Liver (tissue), 9 donors: ENCODE results near the gene IL17RD. TPM values are rescaled to one million over a fixed set of nuclear protein-coding genes. Genes with fewer than 3 reads are reported as not detected.

Experiments used
- DNase-seq: peaks from one replicate; pipeline ENCODE4 v3.0.0-alpha.2; 2017; ENCODE audit warnings: low spot score
- H3K27ac ChIP-seq, 2 donors: one replicate each; pipeline ENCODE4 v1.7.0; 2013; ENCODE audit warnings: inconsistent platforms in 2 of 2, low read length in 2 of 2, control low read depth in 1 of 2, low read depth in 1 of 2, mild to moderate bottlenecking in 1 of 2
- H3K27me3 ChIP-seq, 4 donors: one replicate each; pipeline versions ENCODE4 v1.6.1 to v1.7.0; 2013; ENCODE audit warnings: low read length in 3 of 4, inconsistent platforms in 1 of 4, mild to moderate bottlenecking in 1 of 4, moderate library complexity in 1 of 4; ENCODE audit not compliant: control insufficient read depth in 4 of 4, insufficient read depth in 4 of 4
- H3K36me3 ChIP-seq, 4 donors: one replicate each; pipeline versions ENCODE4 v1.6.1 to v1.7.0; 2013; ENCODE audit warnings: low read length in 3 of 4, mild to moderate bottlenecking in 3 of 4, low read depth in 1 of 4, moderate library complexity in 1 of 4; ENCODE audit not compliant: control insufficient read depth in 4 of 4, insufficient read depth in 3 of 4
- H3K4me1 ChIP-seq, 4 donors: one replicate each; pipeline versions ENCODE4 v1.6.1 to v1.7.0; 2013; ENCODE audit warnings: low read length in 3 of 4, mild to moderate bottlenecking in 3 of 4, moderate library complexity in 1 of 4; ENCODE audit not compliant: control insufficient read depth in 4 of 4, insufficient read depth in 4 of 4
- H3K4me3 ChIP-seq, 3 donors: one replicate each; pipeline versions ENCODE4 v1.6.1 to v1.7.0; 2013; ENCODE audit warnings: low read length in 3 of 3, control low read depth in 1 of 3, low read depth in 1 of 3, mild to moderate bottlenecking in 1 of 3
- H3K9ac ChIP-seq, 2 donors: one replicate each; pipeline ENCODE4 v1.7.0; 2013; ENCODE audit warnings: low read length in 2 of 2, mild to moderate bottlenecking in 2 of 2, moderate library complexity in 2 of 2, control low read depth in 1 of 2, low read depth in 1 of 2
- H3K9me3 ChIP-seq, 4 donors: one replicate each; pipeline versions ENCODE4 v1.6.1 to v1.7.0; 2013; ENCODE audit warnings: low read length in 3 of 4; ENCODE audit not compliant: control insufficient read depth in 4 of 4
- ATF3 ChIP-seq: IDR thresholded peaks from 2 replicates; pipeline ENCODE4 v1.6.1; 2016; ENCODE audit warnings: antibody characterized with exemption
- EGR1 ChIP-seq, 2 donors: IDR thresholded peaks; 2 replicates each; pipeline ENCODE4 v1.6.1; 2016 to 2018; ENCODE audit warnings: antibody characterized with exemption in 2 of 2, low read depth in 2 of 2
- FOXA1 ChIP-seq: IDR thresholded peaks from 2 replicates; pipeline ENCODE4 v1.6.1; 2016; ENCODE audit warnings: antibody characterized with exemption
- GABPA ChIP-seq, 2 donors: IDR thresholded peaks in 1 of 2; conservative IDR thresholded peaks in 1 of 2; 2 replicates each; pipeline ENCODE4 v1.6.1; 2016; ENCODE audit warnings: antibody characterized with exemption in 2 of 2, mild to moderate bottlenecking in 1 of 2, moderate library complexity in 1 of 2
- HNF4A ChIP-seq, 2 donors: conservative IDR thresholded peaks; 2 replicates each; pipeline ENCODE4 v1.6.1; 2016; ENCODE audit warnings: antibody characterized with exemption in 2 of 2, mild to moderate bottlenecking in 2 of 2
- HNF4G ChIP-seq: IDR thresholded peaks from 2 replicates; pipeline ENCODE4 v1.6.1; 2016; ENCODE audit warnings: antibody characterized with exemption
- JUND ChIP-seq, 2 donors: IDR thresholded peaks; 2 replicates each; pipeline ENCODE4 v1.6.1; 2016; ENCODE audit warnings: antibody characterized with exemption in 2 of 2
- NR2F2 ChIP-seq: IDR thresholded peaks from 2 replicates; pipeline ENCODE4 v1.6.1; 2016; ENCODE audit warnings: antibody characterized with exemption
- RAD21 ChIP-seq, 2 donors: IDR thresholded peaks; 2 replicates each; pipeline ENCODE4 v1.6.1; 2016; ENCODE audit warnings: antibody characterized with exemption in 2 of 2, mild to moderate bottlenecking in 2 of 2
- RXRA ChIP-seq, 2 donors: IDR thresholded peaks; 2 replicates each; pipeline ENCODE4 v1.6.1; 2017 to 2018; ENCODE audit warnings: antibody characterized with exemption in 2 of 2, mild to moderate bottlenecking in 1 of 2
- TAF1 ChIP-seq: conservative IDR thresholded peaks from 2 replicates; pipeline ENCODE4 v1.6.1; 2016; ENCODE audit warnings: antibody characterized with exemption, mild to moderate bottlenecking
- YY1 ChIP-seq: IDR thresholded peaks from 2 replicates; pipeline ENCODE4 v1.6.1; 2016; ENCODE audit warnings: antibody characterized with exemption, mild to moderate bottlenecking
- WGBS: extraction: QIAGEN DNeasy Blood & Tissue Kit; methylation state at CpG from one replicate; pipeline ENCODE4 v1.1.7; 2013; 5-methylcytosine and 5-hydroxymethylcytosine counted together
- polyA plus RNA-seq, 2 donors: library from polyadenylated mRNA; stranded (reverse) in 1 of 2; unstranded in 1 of 2; fragments of 200-250 nt in 1 of 2; fragments of >200 nt in 1 of 2; fragmentation: Nextera tagmentation in 1 of 2; extraction: Ambion mirVana in 1 of 2; gene quantifications; one replicate each; pipeline versions ENCODE4 v1.2.1 to v1.2.3, GENCODE V29; 2013 to 2015
- total RNA-seq, 2 donors: library from RNA; depleted of rRNA; stranded (reverse); fragments of >200 nt; gene quantifications; one replicate each; pipeline ENCODE4 v1.2.3, GENCODE V29; 2014
- TF ChIP-seq, protein P1 (sequence below): fragments of 150-350 bp; IDR thresholded peaks from 2 replicates; pipeline ENCODE4 v1.5.1; 2017; ENCODE audit warnings: improper control_type of control experiment, low read depth, low read length; ENCODE audit not compliant: missing input control
- TF ChIP-seq, protein P2 (sequence below): IDR thresholded peaks from 2 replicates; pipeline ENCODE4 v1.6.1; 2016; ENCODE audit warnings: antibody characterized with exemption
- donor health status: healthy.
- donor health status: healthy.
- donor health status: healthy.
- donor health status: healthy.
- donor health status: healthy.

The IL17RD gene
- total and polyA plus RNA-seq, 4 donors, result 0.09 to 0.67 (median 0.32) TPM

GRCh38 chr3:57158325-57158724 is 6.8 kb downstream of the IL17RD start (continued):
- TF ChIP-seq, protein P1, sequence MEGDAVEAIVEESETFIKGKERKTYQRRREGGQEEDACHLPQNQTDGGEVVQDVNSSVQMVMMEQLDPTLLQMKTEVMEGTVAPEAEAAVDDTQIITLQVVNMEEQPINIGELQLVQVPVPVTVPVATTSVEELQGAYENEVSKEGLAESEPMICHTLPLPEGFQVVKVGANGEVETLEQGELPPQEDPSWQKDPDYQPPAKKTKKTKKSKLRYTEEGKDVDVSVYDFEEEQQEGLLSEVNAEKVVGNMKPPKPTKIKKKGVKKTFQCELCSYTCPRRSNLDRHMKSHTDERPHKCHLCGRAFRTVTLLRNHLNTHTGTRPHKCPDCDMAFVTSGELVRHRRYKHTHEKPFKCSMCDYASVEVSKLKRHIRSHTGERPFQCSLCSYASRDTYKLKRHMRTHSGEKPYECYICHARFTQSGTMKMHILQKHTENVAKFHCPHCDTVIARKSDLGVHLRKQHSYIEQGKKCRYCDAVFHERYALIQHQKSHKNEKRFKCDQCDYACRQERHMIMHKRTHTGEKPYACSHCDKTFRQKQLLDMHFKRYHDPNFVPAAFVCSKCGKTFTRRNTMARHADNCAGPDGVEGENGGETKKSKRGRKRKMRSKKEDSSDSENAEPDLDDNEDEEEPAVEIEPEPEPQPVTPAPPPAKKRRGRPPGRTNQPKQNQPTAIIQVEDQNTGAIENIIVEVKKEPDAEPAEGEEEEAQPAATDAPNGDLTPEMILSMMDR, result no peak
- no peak for TF ChIP-seq ATF3
- no peak for TF ChIP-seq FOXA1
- no peak for TF ChIP-seq JUND (IDR thresholded peaks at IDR 0.05)
- TF ChIP-seq EGR1 (IDR thresholded peaks at IDR 0.05; ENCODE audit: low read depth in 2 of 2), result no peak
- TF ChIP-seq RAD21 (IDR thresholded peaks at IDR 0.05), result no peak
- TF ChIP-seq HNF4A (conservative IDR thresholded peaks at IDR 0.05), result no peak
- TF ChIP-seq RXRA (IDR thresholded peaks at IDR 0.05), result no peak
- no peak for TF ChIP-seq GABPA (IDR thresholded peaks at IDR 0.05 in 1 of 2, conservative IDR thresholded peaks at IDR 0.05 in 1 of 2)

GRCh38 chr3:57157545-57157944 is 7.6 kb downstream of the IL17RD start:
- DNase-seq, result no peak
- no peaks in the 10 kb centered on the region for H3K4me1 ChIP-seq
- WGBS, result 78% methylated on average over 10 of the region's 10 CpGs
- H3K4me3 ChIP-seq, result no peak overlapping the region
- no peaks in the 10 kb centered on the region for H3K36me3 ChIP-seq
- H3K27me3 ChIP-seq, result no peaks in the 10 kb centered on the region
- TF ChIP-seq HNF4G, result no peak
- no peak for TF ChIP-seq ATF3
- TF ChIP-seq, protein P2, sequence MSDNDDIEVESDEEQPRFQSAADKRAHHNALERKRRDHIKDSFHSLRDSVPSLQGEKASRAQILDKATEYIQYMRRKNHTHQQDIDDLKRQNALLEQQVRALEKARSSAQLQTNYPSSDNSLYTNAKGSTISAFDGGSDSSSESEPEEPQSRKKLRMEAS, result no peak
- H3K27ac ChIP-seq, result no peak overlapping the region
- no peaks in the 10 kb centered on the region for H3K9me3 ChIP-seq
- no peak overlapping the region for H3K9ac ChIP-seq

DNA sequence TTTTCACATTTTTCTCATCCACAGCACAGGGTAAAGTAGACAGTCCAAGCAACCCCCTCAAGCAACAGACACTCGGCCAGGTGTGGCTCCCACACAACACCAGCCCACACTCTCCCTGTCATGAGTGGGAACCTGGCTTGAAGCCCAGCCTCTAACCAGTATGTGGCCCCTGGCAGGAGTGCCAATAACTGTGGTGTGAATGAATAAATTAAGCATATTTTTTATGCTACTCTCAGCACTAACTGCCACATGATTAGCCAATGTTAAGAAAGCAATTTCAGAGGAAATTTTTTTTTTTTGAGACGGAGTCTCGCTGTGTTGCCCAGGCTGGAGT is 9.9 kb downstream of the IL17RD start:
- 91% methylated on average over 3 of the region's 3 CpGs for WGBS
- Histone ChIP-seq H3K4me1 (no peaks in the 10 kb centered on the region), H3K9ac (no peak overlapping the region), H3K36me3 (no peaks in the 10 kb centered on the region), H3K4me3 (no peak overlapping the region), H3K9me3 (no peaks in the 10 kb centered on the region), H3K27me3 (no peaks in the 10 kb centered on the region), H3K27ac (no peak overlapping the region)
- TF ChIP-seq EGR1 (IDR thresholded peaks at IDR 0.05; ENCODE audit: low read depth in 2 of 2) (no peak), FOXA1 (no peak), TAF1 (no peak), RXRA (IDR thresholded peaks at IDR 0.05) (no peak), NR2F2 (no peak), YY1 (no peak)
- TF ChIP-seq, protein P1, result no peak
- no peak for DNase-seq
